ENCODE results near the gene ENOX2.

ENOX2 gene

DNA sequence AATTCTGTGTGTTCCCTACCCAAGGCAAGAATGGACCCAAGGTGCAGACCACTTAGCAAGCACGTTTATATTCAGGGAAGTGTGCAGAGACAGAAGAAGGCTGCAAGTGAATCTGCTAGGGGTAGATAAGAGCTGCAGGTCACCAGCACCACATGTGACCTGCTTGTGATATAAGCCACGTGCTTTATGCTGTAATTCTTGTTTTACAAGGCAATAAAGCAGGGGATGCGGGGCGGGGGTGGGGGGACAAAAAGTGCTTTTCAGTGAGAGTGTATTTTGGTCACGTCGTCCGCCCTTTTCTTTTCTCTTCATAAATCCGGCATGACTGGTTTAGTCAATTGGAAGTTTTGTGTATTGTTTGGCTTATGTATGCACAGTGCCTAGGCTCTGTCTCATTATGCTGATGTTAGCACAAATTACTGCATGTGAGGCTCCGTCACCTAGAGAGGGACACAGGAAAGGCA is 308.5 kb downstream of the ENOX2 start:
- DNase-seq: no peak

DNA sequence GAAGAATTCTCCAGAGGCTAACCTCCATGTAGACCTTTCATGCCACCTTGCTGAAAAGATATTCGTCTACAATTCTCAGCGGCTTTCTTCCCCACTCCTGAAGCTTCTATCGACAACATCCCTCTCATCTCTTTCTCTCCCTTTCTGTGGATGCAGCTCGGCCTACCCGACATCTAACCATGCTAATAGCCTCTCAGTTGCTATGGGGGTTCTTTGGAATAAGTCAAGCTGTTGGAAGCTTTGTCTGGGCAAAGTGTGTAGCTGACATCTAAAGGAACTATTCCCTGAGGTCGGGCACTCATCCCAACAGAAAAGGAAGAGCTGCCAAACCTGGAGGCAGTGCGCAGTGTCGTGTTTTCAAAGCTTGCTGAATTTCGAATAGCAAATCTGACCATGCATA is 309.1 kb downstream of the ENOX2 start:
- DNase-seq: no peak

DNA sequence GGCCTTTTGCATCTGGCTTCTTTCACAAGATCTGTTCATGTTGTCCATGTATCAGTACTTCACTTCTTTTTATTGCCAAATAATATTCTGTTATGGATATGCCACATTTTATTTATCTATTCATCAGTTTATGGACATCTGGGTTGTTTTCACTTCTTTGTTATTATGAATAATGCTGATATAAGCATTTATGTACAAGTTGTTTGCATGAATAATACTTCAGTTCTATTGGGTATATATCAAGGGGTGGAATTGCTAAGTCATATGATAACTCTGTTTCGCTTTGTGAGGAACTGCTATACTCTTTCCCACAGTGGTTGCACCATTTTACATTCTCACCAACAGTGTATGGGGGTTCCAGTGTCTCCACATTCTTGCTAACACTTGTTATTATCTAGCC is 310.8 kb downstream of the ENOX2 start:
- DNase-seq: no peak

- no peak for DNase-seq
Measured at GRCh38 chrX:130578906-130579305, 324.1 kb downstream of the ENOX2 start.

DNA sequence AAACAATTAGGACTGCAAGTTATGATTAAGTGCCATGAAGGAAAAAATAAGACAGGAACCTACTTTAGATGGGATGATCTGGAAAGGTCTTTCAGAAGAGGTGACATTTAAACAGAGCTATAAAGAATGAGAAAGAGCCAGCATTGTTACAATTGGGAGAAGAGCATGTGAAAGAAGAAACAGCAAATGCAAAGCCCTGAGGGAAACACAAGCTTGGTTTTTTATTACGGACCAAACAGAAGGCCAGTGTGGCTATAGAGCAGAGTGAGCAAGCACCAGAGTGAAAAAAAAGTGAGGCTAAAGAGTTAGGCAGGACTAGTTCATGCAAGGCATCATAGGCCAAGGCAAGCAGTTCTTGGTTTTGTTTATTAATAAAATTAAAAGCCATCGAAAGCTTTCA is 325.6 kb downstream of the ENOX2 start:
- DNase-seq: no peak

DNA sequence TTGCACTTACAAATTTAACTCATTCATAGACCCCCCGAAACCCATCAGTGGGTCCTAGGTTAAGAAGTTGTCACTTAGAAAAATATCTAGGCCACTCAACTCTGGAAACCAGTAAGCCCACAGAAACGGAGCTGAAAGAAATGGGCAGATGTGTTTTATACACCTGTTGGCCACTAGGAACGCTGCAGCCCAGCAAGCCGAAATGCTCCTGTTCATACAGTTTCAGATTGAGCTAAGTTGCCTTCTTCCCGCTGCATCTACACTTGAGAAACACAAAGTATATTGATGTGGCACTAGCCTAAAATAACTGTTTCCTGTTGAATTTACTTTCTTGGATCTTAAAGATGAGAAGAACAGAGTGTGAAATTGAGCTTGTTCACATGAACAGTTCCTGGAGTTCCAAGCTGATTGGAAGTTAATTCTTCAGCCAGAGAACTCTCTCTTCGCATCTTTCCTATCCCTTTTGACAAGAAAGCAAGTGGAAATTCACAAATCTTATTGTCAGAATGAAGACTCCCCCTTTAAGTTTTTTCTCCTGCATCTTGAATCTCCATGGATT is 327.1 kb downstream of the ENOX2 start:
- DNase-seq: peak; percentile 45

Data from activated CD8-positive, alpha-beta memory T cell treated with anti-CD3 and anti-CD28 coated beads, Interleukin-2, amount 50 U/mL, for 48 hours (primary cell).